ENCODE measurements around the gene EIF4E2. TPM values are rescaled to one million over a fixed set of nuclear protein-coding genes. Genes with fewer than 3 reads are reported as not detected.
"Not testable (repeated sequence)": the region's sequence is repeated elsewhere in the genome, so short reads cannot be mapped to it uniquely, and the experiment has no call there.

The EIF4E2 gene
- total RNA-seq, 1 donor from 2014 or later = 17.9 TPM

GRCh38 chr2:232563580-232563979, 13.1 kb downstream of the EIF4E2 start:
- DNase-seq (ENCODE audit: extremely low spot score in 2 of 2) = no peak
- Histone ChIP-seq H3K4me1 (no peaks in the 10 kb centered on the region), H3K9me3 (no peaks in the 10 kb centered on the region), H3K4me3 (no peak overlapping the region), H3K27me3 (no peaks in the 10 kb centered on the region), H3K27ac (no peak overlapping the region), H3K36me3 (peaks cover 0 to 76% of the 10 kb centered on the region in 2 donors)
- intact Hi-C loops (cut with DNase I) = no loop called here
- TF ChIP-seq CTCF (IDR thresholded peaks at IDR 0.05) (no peak), POLR2AphosphoS5 (IDR thresholded peaks at IDR 0.05; ENCODE audit: insufficient read depth in 1 of 2, low read depth in 1 of 2) (no peak), POLR2A (IDR thresholded peaks at IDR 0.05) (no peak)

DNA sequence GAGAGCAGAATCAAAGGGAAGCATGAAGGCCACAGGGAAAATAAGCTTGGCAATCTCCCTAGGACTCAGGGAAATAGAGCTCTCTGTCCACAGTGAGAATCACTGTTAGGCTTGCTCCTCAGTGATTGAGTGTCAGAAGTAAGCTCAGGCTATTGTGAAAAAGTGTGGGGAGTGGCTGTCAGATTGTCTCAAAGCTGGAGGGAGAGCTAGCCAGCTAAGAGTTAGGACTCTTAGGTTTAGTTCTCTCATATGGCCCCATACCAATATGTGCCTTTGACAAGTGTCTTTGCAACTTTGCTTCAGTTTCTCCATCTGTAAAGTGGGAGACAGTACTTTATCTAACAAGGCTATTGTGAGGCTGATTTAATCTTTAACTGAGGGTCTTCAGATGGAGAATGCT, 17.2 kb downstream of the EIF4E2 start:
- intact Hi-C loops (cut with DNase I) = no loop called here
- TF ChIP-seq POLR2A (IDR thresholded peaks at IDR 0.05) (no peak), POLR2AphosphoS5 (IDR thresholded peaks at IDR 0.05; ENCODE audit: insufficient read depth in 1 of 2, low read depth in 1 of 2) (no peak)
- Histone ChIP-seq H3K27ac (no peak overlapping the region), H3K4me3 (no peak overlapping the region), H3K27me3 (no peaks in the 10 kb centered on the region), H3K9me3 (no peaks in the 10 kb centered on the region), H3K4me1 (no peaks in the 10 kb centered on the region), H3K36me3 (peaks cover 0 to 76% of the 10 kb centered on the region in 2 donors)
- no peak for DNase-seq (ENCODE audit: extremely low spot score in 2 of 2)

GRCh38 chr2:232568161-232568560, 17.7 kb downstream of the EIF4E2 start:
- TF ChIP-seq POLR2AphosphoS5 (IDR thresholded peaks at IDR 0.05; ENCODE audit: insufficient read depth in 1 of 2, low read depth in 1 of 2) (no peak), CTCF (IDR thresholded peaks at IDR 0.05) (no peak), POLR2A (IDR thresholded peaks at IDR 0.05) (no peak)
- Histone ChIP-seq H3K27me3 (no peaks in the 10 kb centered on the region), H3K4me3 (no peak overlapping the region), H3K9me3 (no peaks in the 10 kb centered on the region), H3K36me3 (peaks cover 0 to 76% of the 10 kb centered on the region in 2 donors), H3K4me1 (no peaks in the 10 kb centered on the region), H3K27ac (no peak overlapping the region)
- intact Hi-C loops (cut with DNase I) = no loop called here
- DNase-seq (ENCODE audit: extremely low spot score in 2 of 2) = no peak

DNA sequence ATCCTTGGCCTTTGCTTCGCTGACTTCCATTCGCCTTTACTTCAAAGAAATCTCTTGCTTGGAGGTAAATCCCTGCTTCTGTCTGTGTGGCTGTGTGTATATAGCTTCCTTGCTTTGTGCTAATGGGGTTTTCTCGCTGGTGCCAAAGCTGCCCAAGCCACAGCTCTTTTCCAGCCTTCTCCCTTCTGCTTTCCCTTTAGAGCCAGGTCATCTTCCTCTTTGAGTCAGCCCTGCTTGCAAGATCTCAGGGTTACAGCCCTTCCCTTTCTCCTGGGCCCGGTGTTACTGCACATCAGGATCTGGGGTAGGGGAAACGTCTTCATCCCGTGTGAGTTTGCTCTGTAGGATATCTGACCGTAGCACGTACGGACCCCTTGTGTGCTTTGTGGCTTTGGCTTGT, 19.1 kb downstream of the EIF4E2 start:
- TF ChIP-seq POLR2AphosphoS5 (IDR thresholded peaks at IDR 0.05; ENCODE audit: insufficient read depth in 1 of 2, low read depth in 1 of 2) (no peak), CTCF (IDR thresholded peaks at IDR 0.05) (no peak), POLR2A (IDR thresholded peaks at IDR 0.05) (no peak)
- intact Hi-C loops (cut with DNase I) = loop anchor here (1.0 kb wide), 1 partner anchor 31 kb away; no protein-coding TSS in a partner anchor
- Histone ChIP-seq H3K36me3 (peaks cover 0 to 63% of the 10 kb centered on the region in 2 donors), H3K4me1 (no peaks in the 10 kb centered on the region), H3K9me3 (no peaks in the 10 kb centered on the region), H3K4me3 (no peak overlapping the region), H3K27me3 (no peaks in the 10 kb centered on the region), H3K27ac (no peak overlapping the region)
- DNase-seq (ENCODE audit: extremely low spot score in 2 of 2) = no peak

- H3K36me3 ChIP-seq = peaks cover 0 to 60% of the 10 kb centered on the region in 2 donors
- DNase-seq (ENCODE audit: extremely low spot score in 2 of 2); H3K4me3 ChIP-seq; H3K4me1 ChIP-seq; H3K9me3 ChIP-seq; intact Hi-C loops (cut with DNase I); H3K27me3 ChIP-seq; H3K27ac ChIP-seq: not testable (repeated sequence)
Measured at GRCh38 chr2:232570481-232570880, 20.0 kb downstream of the EIF4E2 start.

- Histone ChIP-seq H3K27me3 (no peaks in the 10 kb centered on the region), H3K4me1 (no peaks in the 10 kb centered on the region), H3K36me3 (peaks cover 0 to 54% of the 10 kb centered on the region in 2 donors), H3K27ac (no peak overlapping the region), H3K4me3 (no peak overlapping the region), H3K9me3 (no peaks in the 10 kb centered on the region)
- no peak for TF ChIP-seq CTCF (IDR thresholded peaks at IDR 0.05)
- no peak for TF ChIP-seq POLR2AphosphoS5 (IDR thresholded peaks at IDR 0.05; ENCODE audit: insufficient read depth in 1 of 2, low read depth in 1 of 2)
- no peak for TF ChIP-seq POLR2A (IDR thresholded peaks at IDR 0.05)
- DNase-seq (ENCODE audit: extremely low spot score in 2 of 2) = no peak
- intact Hi-C loops (cut with DNase I) = no loop called here
Measured at GRCh38 chr2:232571026-232571474, 20.6 kb downstream of the EIF4E2 start.

Data from vagina (tissue), 2 donors.